GM19328 (cell line): ENCODE results near the gene CCDC47.

Experiments used
- ATAC-seq: cut with Tn5 transposase; IDR thresholded peaks from one replicate; pipeline ENCODE4 v1.9.1; 2021; ENCODE audit warnings: mild to moderate bottlenecking, moderate library complexity; ENCODE audit not compliant: unreplicated experiment

The CCDC47 gene

DNA sequence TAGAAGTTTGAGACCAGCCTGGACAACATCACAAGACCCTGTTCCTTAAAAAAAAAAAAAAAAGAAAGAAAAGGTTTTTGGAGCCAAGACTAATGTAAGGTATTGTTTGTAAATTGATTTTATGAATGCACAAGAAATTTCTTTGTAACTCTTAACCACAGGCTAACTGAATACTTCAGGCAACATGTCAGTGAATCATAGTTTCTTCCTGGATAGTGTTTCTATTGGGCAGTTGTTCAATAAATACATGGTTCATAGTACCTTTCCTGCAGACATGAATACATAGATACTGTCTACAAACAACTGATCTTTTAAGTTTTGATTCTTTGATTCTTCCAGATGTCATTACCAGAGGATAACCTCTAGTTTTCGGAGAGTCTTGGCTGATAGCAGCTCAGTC lies 12.2 kb upstream of the CCDC47 start:
- no peak for ATAC-seq

DNA sequence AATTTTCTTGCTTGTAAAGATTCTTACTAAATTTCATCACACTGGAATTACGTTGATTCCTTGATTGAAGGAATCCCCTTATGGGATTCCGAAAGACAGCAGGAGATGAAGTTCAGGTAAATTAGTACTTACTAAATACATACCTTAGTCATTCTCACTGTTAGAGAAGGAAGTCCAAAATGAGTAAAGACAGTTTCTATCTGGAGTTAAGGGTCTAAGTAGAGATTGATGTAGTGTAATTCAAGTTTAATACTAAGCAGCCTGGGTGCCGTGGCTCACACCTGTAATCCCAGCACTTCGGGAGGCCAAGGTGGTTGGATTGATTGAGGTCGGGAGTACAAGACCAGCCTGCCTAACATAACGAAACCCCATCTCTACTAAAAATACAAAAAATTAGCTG lies 10.1 kb upstream of the CCDC47 start:
- ATAC-seq, result no peak

DNA sequence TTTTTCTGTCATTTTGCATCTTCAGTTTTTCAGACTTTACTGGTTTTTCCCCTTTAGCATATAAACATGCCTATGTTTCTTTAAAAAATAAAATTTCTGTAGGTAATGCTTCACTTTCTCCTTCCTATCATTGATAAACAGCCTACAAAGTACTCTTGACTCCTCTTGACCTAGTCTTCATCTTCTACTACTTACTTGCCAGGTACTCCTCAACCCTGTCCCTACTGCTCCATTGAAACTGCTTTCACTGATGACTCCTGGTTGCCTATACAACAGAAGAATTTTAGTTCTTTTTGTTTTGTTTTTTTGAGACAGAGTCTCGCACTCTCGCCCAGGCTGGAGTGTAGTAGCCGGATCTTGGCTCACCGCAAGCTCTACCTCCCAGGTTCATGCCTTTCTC lies 7.5 kb upstream of the CCDC47 start:
- no peak for ATAC-seq

DNA sequence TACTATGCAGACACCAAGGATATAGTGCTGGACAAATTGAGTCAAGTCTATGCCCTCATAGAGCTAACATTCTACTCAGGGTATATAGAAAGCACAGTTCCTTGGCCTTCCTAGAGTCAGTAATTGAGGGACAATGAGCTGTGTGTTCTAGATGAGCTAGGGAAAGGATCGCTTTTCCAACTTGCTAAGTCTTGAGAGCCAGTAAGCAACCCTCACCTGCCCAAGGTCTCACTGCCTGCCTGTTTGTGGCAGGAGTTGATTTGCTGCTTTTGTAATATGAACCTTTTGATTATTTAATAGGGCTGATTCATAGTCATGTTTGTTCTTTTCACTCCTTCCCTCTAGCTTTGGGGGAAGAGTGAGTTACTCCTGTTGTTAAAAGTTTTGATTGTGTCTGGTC lies 7.1 kb upstream of the CCDC47 start:
- ATAC-seq, result no peak

DNA sequence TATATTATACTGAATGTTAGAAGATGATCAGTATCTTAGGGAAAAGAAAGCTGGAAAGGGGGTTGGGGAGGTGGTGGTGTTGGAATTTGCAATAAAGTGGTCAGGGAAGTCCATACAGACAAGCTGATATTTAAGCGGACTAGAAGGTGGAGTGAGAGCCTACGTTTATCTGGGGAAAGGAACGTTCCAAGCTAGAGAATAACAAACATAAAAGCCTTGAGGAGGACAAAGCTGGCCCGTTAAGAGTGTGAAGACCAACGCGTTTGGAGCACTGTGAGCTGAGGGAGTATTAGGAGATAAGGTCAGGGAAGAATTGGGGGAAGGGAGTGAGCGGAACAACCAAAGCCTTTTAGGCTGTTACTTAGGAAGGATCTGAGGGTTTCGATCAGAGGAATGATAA lies 2.0 kb upstream of the CCDC47 start:
- ATAC-seq, result no peak

DNA sequence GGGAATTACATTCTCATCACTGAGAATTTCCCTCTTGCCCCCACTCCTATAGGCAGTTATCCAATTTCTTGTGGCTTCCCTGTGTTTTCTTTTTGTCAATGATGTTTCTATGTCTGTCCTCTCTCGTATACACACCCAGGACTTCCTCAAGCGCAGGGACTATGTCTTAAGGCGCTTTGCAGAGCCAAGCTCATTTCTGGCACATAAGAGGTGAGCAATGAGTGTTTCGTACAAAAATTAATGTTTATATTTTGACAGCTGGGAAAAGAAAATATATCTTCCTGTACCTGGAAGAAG lies 1.5 kb upstream of the CCDC47 start:
- no peak for ATAC-seq

DNA sequence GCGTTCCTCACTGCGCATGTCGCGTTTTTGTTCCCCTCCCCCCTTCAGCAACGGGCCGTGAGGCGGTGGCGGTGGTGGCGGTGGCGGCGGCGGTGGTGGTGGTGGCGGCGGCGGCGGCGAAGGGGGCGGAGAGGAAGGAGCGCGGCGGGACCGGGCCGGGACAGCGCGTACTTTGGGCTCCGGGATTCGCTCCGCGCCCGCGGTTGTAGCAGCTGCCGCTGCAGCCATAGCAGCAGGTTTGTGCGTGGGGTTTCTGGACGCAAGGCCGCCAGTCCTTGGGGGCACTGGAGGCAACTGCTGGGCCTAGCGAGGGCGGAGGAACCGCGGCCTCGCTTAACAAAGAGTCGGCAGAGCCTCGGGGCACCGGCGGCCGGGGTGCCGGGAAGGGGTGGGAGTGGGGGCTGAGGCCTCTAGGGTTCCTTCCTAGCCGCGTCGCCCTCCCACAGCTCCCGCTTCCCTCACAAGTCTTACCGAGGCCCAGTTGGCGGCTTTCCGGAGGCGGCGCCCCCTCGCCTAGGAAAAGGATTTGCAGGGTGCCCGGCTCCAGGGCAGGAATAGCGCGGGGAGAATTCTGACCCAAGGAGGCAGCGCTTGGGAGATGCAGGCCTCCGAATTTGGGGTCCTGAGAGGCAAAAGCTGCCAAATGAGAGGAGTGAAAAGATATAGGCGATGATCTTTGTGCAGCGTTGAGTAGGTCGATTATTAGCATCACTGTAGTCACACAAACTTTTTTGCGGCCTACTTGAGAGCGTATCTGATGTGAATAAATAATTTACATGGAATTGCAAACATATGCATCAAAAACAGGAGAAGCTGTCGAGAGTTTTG lies 958 bp upstream of the CCDC47 start, which contains the start of gene DDX42:
Gene DDX42 (plus strand): TSS at position 30 of the 828 bp plus-strand sequence. CDS start 12,880 bp downstream, outside the sequence.
- peak; percentile 2 for ATAC-seq

DNA sequence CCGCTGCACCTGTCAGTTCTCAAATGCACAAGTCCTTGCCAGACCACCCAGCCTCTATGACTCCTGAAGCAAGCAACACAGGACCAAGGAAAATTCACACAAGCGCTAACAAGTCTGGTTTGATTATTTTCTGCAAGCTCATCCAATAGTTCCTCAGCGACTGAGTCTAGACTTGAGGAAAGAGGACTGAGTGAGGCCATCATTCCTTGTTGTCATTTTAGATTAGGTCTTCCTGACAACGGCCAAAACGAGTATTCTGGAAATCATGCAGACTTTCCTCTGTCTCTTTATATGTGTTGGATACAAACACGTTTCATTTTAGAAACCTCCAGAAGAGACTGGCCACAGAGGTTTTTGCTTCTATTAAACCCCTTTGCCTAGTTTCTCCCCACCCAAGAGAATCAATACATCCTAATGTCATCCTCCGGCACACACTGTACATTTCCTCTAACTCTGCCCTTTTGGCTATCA lies 561 bp downstream of the CCDC47 start:
- no peak for ATAC-seq

DNA sequence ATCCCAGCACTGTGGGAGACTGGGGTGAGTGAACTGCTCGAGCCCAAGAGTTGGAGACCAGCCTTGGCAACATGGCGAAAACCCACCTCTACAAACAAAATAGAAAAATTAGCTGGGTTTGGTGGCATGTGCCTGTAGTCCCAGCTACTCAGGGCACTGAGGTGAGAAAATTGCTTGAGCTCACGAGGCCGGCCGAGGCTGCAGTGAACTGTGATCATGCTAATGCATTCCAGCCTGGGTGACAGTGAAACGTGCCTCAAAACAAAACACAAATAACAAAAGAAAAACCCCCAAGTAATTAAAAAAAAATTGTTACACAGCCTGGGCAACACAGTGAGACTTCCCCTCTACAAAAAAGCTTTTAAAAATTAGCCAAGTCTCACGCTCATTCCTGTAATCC lies 5.0 kb downstream of the CCDC47 start:
- no peak for ATAC-seq

DNA sequence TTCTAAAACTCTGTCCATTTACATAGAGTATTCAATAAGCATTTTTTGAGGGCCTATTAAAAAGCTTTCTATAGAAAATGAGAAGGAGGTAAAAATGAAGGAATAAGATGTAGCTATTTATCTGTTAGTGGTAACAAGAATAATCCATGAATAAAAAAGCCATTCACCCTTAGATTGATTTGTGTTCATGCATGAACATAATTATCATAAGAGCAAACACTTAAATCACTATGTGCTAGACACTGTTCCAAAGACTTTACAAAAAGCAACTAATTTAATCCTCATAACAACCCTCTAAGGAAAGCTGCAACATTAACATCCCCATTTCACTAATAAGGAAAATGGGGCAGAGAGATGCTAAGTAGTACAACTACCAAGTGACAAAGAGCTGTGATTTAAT lies 6.6 kb downstream of the CCDC47 start:
- no peak for ATAC-seq

DNA sequence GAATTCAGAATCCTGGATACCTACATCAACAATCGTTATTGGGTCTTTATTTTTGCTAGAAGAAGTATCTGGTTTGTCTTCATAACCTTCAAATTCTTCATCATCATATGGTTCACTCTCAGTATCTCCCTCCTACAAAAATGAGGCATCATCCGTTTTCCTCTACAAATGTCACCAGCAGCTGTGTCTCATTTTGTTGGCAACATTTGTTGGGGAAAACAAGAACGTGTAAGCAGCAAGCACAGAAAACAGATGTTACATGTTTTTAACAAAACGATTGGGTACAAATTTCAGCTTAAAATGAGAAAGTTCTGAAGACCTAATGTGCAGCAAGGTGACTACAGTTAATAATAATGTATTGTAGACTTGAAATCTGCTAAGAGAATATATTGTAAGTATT lies 8.7 kb downstream of the CCDC47 start:
- no peak for ATAC-seq

DNA sequence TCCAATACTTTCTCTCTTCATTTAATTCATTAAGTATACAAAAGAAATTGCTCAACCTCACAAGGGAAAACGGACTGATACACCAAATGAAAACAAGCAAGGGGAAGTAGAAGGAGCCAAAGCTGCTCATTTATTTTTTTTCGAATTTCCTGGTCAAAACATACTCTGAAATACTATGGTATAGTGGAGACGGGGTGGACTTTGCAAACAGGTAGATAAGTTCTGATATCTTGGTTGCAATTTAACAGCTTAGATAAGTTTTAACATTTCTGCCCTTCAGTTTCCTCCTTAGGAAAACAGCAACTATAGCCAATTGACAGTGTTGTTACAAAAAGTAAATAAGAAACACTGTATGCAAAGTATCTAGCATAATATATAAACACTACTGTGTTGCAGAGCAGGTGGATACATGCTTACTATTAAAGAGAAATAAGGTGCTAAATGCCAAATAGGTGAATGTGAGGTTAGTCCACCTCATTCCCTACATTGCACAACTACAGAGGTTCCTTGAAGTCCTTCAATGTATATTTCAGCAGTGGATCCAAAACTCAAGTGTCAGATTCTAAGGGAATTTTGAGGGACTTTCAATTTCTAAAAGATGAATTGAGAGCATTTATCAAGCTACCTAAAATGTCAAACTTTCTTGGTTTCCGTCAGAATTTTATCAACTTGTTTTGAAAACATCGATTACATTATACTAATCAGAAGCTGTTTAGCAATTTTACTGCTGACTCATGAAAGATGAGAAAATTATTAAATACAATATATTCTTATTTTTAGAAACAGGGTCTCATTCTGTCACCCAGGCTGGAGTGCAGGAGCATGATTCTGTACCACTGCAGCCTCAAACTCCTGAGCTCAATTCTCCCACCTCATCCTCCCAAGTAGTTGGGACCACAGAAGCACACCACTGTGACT lies 11.0 kb downstream of the CCDC47 start:
- ATAC-seq, result no peak

DNA sequence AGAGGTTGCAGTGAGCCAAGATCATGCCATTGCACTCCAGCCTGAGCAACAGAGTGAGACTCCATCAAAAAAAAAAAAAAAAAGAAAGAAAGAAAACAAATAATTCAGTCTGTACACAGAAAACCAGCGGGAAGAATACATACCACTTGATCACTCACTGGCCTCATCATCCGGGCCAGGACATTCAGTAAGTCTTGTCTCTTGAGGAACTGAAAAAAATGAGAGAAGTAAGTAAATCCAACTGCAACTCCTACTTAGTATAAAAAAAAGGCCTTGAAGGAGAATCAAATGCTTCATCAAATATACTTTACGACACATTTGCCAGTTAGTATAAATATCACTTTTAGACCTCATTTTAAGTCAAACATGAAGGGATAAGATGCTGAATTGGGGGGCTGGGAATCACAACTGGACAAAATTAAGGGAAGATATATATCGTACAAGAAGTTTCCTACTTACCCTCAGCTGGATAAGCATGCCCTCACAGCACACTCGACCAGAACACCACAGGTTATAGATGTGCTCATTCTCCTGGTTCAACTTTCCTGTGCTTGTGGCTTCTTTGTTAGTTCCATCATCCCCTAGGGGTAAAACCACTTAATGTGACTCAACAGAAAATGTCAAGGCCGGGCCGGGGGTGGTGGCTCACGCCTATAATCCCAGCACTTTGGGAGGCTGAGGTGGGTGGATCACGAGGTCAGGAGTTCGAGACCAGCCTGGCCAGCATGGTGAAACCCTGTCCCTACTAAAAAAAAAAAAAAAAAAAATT lies 12.4 kb downstream of the CCDC47 start:
- no peak for ATAC-seq

DNA sequence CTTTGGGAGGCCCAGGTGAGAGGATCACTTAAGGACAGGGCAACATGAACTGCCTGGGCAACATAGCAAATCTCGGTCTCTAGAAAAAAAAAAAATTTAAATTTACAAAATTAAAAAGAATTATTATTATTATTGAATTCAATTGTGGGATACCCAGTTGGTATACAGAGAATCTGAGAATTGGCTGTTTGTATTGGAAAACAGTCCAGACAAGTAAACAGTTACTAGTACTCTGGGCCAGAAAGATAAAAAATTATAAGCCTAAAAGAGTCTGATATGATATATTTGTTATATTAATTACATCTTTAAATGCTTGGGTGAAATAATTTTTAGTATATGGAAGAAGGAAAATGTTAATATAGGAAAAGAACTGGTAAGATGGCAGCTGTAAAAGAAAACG lies 15.0 kb downstream of the CCDC47 start:
- ATAC-seq, result no peak

DNA sequence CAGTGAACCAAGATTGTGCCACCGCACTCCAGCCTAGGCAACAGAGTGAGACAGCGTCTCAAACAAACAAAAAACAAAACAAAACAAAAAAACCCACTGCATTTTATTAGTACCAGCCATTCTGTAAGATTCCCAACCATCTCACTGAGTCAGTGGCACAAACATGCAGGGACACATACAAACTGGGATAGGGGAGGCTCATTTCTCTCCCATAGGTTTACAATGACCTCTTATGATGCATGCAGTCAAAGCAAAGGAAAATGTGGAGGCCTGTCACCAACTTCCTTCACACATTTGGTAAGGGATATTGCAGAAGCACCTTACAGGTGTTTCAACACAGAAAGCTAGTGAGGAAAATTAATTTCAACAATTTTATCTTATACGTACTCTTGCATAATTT lies 19.4 kb downstream of the CCDC47 start:
- no peak for ATAC-seq

DNA sequence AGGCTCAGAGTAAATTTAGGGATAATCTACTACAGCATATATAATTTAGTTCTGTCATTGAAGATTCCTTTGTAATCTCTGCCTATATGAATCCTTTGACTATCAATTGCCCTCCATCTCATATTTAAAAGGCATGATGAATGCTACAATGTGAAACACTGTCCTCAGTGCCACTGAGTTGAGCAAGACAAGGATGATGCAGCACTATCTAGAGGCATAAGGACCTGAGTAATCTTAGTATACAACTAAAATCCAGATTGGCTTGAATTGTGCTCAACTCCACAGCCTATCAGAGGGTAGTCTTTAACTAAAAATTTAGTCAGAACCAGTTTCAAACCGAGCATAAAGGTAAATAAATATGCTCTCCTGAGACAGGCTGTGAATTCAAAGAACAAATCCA lies 20.2 kb downstream of the CCDC47 start:
- ATAC-seq, result no peak

DNA sequence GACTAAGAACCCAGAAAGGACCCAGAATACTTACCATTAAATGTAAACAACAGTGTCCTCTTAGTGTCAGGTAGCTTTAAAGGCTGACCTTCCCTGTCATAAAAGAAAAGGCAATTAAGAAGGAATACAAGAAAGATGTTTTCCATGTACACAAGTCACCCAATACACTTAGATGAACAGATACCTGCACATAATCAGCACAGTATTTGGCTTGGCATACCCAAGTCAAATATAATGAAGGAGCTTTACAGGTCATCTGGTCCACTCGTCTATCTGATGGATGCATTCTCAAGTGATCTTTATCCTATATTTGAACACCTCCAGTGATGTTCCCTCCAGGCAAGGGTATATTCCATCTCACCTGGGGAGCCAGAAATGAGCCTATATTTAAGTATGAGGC lies 20.7 kb downstream of the CCDC47 start:
- ATAC-seq, result no peak

DNA sequence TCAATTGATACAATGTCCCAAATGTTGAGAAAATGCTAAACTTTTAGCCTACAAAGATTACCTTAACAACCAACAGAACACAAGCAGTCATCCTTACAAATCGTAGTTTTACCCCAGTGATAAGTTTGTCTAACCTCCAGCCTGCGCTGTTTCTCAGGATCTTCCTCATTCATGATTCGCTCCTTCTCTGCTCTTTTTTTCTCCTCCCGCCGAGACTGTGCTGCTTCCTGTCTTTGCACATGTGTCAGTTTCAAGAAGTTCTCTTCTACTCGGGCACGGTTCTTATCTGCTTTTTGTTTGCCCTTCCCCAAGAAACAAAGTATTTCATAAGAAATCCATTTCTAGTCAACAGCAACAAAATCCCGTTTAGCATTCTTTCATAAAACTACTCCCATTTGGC lies 21.6 kb downstream of the CCDC47 start:
- no peak for ATAC-seq

DNA sequence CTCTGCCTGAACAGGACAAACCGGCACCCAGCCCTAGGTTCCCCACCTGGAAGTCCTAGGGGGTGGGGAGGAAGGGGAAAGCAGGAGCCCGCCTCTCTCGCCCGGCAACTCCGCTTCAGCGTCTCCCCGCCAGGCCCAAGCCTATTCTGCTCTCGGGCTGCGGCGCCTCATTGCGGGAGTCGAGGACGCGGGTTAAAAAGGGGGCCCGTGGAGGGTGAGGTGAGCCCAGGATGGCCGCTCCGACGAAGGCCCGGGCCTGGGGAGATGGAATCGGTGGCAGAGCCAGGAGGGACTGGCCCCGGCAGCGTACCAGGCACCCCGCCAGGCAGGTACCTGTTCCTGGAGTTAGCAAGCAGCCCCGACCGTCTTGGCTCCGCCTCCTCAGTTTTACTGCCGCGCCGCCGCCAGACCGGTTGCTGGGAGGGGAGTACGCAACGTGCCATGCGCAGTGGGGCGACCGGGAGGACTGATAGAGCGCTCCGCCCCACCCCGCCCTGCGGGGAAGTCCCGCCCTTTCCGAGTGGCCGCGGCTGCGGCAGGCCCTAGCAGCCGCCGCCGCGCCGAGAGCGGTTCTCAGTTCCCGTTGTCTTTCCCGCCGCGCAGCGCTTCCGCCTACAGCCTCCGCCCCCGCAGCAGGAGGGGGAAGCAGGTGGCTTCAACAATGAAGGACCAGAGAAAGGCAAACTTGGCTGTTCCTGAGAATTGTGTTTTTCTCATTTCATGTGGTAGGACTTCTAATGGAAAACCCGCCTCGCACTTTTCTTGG lies 31.8 kb downstream of the CCDC47 start, which contains the start of gene STRADA:
Gene STRADA (minus strand): TSS at position 392 of the 766 bp plus-strand sequence. CDS start 13,430 bp downstream, outside the sequence.
- ATAC-seq, result peak; percentile 84

DNA sequence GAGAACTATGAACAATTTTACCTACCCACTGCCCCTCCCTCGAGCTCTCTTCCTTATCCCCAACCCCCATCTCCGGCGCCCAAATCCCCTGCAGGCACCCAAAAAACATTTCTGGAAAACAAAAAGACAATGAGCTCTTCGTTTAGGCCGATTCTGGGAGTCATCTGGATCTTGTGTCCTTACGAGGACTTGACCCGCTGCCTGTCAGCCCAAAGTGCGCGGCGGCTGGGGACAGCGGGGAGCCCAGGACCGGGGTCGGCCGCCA lies 32.3 kb downstream of the CCDC47 start:
- peak; percentile 8 for ATAC-seq
